HG03432 (cell line): ENCODE results near the gene SEPTIN3.
"Not testable (repeated sequence)": the region's sequence is repeated elsewhere in the genome, so short reads cannot be mapped to it uniquely, and the experiment has no call there.

Experiments
- ATAC-seq: cut with Tn5 transposase; IDR thresholded peaks from one replicate; pipeline ENCODE4 v1.9.1; 2021; ENCODE audit warnings: mild to moderate bottlenecking, moderate library complexity; ENCODE audit not compliant: unreplicated experiment

Gene SEPTIN3

DNA sequence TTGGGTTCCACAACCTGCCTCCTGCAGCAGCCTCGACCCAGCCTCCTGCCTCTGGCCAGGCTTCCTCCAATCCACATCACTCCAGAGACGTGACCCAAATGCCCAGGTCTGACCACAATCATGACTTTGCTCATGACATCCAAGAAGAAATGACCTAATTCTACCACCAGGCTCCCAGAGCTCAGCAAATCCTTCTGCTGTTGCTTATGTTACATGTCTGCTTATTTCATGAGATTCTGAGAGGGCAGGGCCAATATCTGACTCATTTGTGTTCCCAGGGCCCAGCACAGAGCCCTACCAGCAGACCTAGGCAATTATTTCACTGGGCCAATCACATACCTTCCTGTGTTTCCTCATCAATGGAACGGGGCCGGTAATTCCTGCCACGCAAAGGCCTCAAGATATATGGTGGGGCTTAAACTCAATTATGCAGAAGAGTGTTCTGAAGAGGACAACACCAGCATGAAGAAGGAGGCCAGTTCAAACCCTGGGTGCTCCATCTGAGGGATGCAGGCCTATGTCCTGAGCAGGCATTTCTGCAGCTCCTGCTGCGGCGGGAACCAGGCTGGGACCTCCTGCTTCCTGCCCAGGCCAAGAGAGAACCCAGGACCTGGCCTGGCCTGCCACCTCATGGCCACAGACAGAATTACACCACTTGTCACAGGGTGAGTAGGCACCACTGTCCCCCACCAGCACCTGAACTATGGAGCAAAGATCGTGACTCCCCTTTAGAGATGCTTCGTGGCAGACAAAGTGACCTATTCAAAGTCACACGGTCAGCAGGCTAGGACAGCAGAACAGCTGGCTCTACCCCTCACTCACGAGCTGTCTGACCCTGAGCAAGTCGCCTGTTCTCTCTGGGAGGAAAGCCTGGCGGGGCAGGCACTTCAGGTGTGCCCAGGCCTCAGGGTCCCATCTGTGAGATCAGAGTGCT, 28.1 kb upstream of the SEPTIN3 start:
- ATAC-seq = peak; percentile 34

DNA sequence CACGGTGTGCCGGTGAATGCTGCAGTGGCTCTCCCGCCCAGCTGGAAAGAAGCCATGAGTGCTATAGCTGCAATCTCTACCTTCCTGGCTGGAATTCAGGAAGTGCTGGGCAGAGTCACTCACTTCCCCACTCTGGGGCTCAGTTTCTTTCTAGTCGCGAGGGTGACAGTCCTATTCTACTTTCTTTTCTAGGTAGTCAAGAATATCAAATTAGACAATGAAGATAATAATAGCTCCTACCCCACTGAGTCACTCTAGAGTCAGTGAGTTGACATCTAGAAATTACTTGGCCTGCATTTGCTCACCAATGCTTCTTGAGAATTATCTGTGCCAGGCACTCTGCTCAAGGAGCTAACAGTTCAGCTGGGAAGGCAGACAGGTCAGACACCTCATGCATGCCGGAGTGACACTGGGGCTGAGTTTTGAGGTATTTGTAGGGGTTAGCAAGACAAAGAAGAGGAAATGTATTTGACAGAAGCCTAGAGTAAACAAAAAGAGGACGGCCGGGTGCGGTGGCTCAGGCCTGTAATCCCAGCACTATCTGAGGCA, 25.5 kb upstream of the SEPTIN3 start:
- no peak for ATAC-seq

DNA sequence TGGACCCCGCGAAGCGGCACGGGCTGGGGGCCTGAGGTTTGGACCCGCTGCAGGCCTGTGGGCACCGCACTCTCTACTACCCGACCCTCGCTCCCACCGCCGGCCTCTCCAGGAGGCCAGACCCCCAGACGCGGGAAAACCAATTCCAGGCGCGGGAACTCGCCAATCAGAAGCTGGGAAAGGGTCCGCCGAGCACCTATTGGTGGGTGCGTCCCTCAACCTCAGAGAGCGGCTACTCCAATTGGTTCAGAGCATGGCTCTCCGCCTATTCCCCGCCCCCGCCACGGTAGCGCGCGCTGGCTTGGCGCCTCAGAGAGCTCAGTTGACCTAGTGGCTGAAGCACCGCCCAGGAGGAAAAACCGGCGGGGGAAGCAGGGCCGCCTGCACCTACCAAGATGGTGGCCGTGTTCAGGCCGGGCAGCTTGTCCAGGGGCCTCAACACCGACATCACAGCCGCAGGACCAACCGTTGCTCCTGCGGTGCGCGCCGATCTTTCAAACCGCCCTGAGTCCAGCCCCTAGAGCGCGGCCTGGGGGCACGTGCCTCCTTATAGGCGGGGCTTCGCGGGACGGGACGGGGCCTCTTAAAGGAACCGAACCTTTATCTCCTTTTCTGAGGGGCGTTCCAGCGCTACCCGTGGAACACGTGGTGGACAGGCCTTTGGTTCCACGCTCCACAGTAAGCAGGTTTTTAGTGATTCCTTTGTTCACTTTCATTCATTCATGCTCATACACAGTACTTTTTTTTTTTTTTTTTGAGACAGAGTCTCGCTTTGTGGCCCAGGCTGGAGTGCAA, 22.4 kb upstream of the SEPTIN3 start, which contains the start of gene CENPM:
Gene CENPM (minus strand): TSS at position 524 of the 795 bp plus-strand sequence. CDS start 76 bp downstream, at position 448.
- ATAC-seq = peak; percentile 79

DNA sequence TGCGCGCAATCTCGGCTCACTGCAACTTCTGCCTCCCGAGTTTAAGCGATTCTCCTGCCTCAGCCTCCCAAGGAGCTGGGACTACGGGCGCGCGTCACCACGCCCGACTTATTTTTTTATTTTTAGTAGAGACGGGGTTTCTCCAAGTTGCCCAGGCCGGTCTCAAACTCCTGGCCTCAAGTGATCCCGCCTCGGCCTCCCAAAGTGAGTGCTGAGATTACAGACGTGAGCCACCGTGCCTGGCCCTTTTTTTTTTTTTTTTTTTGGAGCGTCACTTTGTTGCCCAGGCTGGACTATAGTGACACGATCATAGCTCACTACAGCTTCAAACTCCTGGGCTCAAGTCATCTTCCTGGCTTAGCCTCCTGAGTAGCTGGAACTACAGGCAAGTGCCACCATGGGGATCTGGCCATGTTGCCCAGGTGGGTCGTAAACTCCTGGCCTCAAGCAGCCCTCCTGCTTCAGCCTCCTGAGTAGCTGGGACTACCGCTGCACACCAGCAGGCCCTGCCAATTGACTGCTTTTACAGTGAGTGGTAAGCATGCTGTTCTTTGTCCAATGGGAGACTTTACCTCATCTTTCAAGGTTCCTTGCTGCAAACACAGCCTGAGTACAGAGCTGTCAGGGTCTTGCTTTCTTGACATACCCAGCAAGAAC, 21.7 kb upstream of the SEPTIN3 start:
- ATAC-seq = no peak

DNA sequence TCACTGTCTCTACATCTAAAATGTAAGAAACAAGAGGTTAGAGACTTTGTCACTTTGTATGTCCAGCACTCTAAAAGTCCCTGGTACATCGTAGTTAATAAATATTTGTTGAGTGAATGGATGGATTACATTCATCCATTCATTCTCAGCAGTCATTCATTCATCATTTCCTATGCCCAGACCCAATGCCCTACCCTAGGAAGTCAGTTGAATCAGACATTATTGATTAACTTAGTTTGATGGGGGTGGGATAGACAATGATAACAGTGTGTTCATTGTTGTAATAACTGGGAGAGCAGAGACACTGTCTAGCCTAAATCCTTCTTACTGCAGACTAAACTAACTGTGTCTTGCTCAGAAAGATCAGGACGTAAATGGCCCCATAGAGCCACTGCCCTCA, 21.1 kb upstream of the SEPTIN3 start:
- ATAC-seq = no peak

DNA sequence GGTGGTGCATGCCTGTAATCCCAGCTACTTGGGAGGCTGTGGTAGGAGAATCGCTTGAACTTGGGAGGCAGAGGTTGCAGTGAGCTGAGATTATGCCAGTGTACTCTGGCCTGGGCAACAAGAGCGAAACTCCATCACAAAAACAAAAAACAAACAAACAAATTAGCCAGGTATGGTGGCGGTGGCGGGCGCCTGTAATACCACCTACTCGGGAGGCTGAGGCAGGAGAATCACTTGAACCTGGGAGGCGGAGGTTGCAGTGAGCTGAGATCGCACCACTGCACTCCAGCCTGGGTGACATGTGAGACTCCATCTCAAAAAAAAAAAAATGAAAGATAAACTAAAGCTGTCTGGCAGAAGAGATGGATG, 20.3 kb upstream of the SEPTIN3 start:
- not testable (repeated sequence) for ATAC-seq

DNA sequence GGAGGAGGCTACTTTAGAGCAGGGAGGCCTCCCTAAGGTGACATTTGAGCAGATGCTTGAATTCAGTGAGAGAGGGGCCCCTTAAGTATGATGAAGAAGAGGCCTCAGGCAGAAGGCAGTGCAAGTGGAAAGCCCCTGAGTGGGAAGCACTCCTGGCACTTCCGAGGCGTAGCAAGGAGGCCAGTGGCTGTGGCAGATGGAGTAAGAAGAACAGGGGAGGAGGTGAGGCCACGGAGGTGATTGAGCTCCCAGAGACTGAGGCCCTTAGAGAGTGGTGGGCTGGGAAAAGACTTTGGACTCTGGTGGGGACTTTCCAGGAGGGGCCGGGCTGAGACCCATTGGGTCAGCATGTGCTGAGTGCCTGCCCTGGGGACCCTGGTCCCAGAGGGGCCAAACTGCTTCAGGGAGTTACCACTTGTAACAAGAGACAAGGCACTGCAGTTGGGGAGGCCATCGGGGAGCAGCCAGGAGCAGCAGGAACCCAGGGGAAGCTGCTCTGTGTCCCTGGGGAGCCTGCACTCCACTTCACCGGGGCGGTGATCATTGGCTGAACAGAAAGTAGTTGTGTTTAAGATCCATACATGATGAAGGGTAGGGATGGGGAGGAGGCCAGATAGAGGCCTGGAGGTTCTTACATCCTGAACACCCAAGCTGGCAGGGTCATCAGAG, 19.8 kb upstream of the SEPTIN3 start:
- ATAC-seq = no peak

DNA sequence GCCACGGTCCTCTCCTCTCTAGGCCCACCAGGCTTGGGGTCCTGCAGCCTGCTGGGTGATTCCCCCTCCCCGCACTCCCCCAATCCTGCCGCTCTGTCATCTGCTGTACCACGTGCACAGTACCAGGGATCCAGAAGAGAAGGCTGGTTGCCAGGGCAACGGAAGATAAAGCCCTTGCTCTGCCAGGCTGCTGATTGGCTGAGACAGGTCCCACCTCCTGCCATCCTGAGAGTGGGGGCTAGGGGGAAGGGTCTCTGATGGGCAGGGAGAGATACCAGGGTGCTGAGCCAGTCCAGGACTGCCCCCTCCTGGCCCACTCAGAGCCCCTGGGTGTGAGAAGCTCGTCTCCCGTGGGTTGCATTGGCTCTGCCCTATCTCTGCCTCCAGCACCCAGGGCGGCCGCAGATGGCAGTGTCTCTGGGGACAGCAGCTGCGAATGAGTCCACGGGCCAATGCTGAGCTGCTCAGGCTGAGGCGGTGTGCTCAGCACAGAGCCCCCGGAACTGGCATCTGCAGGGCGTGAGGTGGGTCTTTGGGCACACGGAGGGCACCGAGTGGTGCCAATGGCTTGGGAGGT, 17.3 kb upstream of the SEPTIN3 start, which contains the start of gene SMIM45:
Gene SMIM45 (plus strand): TSS at position 253 of the 577 bp plus-strand sequence.
- ATAC-seq = no peak

DNA sequence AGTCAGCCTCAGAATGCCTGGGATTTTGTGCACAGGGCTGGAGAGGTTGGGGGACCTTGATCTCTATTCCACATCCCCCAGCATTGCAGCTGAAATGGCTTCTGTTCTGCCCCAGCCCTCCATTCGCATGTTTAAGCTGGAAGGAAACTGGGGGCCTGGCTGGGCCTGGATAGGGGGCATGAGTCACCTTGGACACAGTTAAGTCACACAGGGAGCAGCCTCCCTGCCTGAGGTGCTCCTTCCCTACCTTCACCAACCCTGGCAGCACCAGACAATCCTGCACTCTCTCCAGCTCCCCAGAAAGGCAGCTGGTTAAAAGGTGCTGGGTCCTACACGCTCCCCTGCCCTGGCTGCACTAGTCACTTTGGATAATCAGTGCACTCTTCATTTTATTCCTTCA, 16.5 kb upstream of the SEPTIN3 start:
- no peak for ATAC-seq

DNA sequence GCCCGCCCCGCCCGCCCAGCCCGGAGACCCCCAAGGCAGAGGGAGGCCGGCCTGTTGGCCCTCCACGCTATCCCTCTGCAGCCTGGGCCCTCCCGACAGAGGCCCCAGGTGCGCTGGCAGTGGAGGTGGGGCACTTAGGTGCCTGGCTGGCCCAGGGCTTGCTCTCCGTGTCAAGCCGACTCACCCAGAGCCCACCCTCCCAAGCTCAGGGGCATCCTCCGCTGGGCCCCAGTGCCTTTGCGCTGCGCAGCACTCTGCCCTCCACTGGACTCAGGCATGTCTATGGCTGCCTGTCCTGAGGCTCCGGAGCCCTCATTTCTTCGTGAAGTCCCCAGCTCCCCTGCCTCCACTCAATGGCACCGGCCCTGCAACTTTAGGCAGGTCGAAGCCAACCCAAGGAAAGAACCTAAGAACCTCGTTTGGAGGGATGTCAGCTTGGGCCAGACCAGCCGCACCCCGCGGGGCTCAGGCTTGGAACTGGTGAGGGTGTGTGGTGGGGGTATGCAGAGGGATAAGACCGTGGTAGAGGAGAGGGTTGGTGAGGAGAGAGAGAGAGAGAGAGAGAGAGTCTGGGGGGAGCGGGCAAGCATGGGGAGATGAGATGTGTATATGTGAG, 11.2 kb upstream of the SEPTIN3 start:
- ATAC-seq = no peak

DNA sequence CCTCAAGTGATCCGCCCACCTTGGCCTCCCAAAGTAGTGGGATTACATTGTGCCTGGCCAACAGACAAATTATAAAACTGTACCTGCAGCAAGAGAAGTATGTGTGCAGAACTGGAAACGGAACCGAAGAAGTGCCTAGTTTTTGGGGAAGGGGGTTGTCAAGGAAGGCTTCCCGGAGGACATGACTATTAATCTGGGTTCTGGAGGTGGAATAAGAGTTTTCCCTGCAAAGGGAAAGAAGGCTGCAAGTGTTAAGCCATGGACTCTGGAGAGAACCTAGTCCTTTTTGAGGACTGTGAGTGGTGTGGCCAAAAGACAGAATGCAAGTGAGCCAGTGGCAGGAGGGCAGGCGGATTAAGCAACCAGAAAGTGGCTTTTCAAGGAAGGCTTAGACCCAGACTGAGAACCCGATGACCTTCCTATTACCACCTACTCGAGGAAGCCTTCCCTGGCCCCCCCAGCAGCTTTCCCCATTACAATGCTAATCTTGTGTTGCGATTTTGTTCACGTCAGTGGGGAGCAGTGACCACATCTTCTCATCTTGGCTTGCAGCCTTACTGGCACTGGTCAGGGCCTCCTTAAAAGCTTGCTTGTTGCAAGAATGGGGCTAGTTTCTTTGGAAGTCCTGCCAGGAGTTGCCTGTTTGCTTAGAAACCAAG, 5.7 kb upstream of the SEPTIN3 start:
- no peak for ATAC-seq

DNA sequence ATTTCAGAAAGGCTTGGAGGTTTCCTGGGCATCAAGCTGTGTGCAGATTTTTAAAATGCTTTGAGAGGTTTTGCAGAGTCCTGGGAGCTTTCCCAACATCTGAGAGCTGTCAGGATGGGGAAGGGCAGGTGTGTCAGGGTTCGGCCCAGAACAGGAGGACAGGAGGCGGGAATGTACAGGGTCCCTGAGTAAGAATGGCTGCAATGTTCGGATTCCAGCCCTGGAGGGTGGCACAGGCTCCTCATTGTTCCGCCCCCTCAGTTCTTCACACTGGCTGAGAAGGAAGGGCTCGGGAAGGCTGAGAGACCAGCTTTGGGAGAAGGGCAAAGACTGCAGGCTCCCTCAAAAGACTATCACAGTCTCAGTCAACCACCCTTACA, 5.1 kb upstream of the SEPTIN3 start:
- no peak for ATAC-seq

DNA sequence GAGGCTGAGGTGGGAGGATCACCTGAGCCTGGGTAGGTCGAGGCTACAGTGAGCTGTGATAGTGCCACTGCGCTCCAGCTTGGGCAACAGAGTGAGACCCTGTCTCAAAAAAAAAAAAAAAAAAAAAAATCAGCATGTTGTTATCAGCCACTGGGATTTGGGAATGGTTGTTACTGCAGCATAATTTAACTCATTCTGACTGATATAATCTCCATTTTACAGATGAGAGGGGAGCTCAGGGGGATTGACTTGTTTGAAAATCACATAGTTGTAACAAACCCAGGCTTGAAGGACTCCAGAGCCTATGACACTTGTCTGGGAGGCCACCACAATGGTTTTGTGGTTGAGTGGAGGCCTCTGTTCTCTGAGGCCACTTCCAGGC, 3.0 kb upstream of the SEPTIN3 start:
- no peak for ATAC-seq

DNA sequence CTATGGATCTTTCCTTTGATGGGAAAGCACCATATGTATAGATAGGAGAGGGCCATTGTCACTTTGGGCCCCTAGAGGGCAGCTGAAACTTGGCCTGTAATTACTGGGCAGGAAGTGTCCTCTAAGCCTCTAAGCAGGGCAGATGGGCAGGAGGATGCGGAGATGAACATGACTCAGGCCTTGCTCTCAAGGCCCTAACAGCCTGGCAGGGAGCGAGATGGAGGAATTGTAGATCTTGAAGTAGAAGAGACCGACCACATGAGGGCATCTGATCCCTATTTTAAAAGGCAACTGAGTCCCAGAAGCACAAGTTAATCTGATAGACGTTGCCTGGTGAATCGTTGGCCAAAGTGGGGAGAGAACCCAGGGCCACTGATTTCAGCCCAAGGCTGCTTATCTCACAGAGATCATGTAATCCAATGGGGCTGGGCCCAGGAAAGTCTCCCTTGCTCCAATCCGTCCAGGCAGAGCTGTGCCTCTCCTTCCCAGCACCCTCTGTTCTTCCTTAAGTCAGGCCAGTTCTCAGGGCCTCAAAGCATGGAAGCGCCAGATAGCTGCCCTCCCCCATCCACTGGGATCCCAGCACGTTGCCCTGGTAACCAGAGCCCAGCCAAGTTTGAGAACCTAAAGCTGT, 2.5 kb upstream of the SEPTIN3 start:
- ATAC-seq = no peak

DNA sequence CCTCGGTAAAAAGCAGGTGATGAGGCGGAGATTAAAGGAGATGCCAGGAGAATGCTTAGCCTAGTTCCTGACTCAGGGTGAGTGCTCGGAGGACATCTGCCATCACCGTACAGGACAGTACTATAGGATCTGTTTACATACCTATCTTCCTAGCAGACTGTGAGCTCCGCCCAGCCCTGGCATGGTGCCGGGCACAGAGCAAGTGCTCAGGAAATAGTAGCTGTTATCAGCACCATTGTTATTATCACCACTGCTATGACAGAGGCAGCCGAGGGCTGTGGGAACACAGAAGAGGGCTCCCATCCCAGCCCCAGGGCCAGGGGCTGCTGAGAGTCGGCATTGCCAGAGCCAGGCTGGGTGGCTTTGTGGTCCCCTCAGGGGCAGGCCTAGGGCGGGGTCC, 642 bp upstream of the SEPTIN3 start:
- no peak for ATAC-seq

DNA sequence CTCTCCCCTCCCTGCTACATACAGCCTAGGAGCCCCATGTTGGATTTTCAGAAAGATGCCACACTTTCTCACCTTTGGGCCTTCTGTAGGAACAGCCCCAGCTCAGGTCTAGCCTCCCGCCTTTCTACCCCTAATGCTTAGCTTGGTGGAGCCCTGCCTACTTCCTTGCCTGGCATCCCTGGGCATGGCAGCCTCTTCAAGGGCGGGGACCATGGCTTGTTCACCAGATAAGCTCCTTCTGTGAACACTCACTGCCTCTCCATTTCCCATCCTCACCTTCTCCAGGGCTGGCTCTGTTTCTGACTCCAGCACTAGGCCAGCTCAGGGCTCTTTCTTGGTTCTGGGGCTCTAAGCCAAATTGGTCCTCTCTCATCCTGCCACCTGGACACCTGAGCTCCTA, 1.4 kb downstream of the SEPTIN3 start:
- ATAC-seq = no peak

DNA sequence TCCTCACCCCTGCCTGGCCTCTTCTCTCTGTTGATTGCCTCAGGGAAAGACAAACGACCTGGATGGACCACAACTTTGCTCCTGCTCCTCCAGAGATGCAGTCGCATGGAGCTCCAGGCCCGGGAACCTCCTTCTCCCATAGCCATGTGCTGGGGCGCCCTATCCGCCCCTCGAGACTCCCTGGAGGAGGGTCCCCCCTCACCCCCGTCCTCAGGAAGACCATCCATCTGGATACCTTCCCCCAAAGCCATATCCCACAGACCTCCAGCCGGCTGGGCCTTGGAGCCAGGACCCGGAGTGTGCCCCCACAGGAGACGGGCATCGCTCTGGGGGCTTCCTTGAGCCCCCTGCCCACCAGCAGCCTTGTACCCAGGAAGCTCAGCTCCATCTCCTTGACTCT, 2.2 kb downstream of the SEPTIN3 start:
- no peak for ATAC-seq

DNA sequence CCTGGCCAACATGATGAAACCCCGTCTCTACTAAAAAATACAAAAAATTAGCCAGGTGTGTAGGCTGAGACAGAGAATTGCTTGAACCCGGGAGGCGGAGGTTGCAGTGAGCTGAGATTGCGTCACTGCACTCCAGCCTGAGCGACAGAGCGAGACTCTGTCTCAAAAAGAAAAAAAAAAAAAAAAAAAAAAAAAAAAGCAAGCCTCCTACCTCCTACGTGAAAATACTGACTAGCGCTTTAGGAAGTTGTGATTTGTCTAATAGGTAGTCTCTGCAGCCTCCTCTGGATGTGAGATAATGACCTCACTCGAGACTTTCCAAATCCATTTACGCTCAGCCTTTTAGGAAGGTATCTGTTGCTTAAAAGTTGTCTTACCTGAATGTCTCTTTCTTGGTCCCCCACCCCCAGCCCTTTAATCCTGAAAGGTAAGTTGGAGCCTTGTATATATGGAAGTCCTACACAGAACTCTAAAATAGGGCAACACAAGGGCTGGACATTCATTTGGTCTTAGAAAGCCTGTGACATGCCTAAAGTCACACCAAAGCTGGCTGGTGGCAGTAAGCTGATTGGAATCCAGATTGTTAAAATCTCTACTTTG, 5.5 kb downstream of the SEPTIN3 start:
- ATAC-seq = no peak
